Colonic mucosa (tissue), 4 donors: ENCODE results near the gene SETBP1. TPM values are rescaled to one million over a fixed set of nuclear protein-coding genes. Genes with fewer than 3 reads are reported as not detected.

Experiments
- DNase-seq: peaks from one replicate; pipeline ENCODE4 v3.0.0-alpha.2; 2020
- H3K27ac ChIP-seq: fragments of 200-600 bp; one replicate; pipeline ENCODE4 v1.8.0; 2021
- H3K27me3 ChIP-seq: fragments of 200-600 bp; one replicate; pipeline ENCODE4 v1.8.0; 2021
- H3K36me3 ChIP-seq: fragments of 200-600 bp; one replicate; pipeline ENCODE4 v1.8.0; 2021
- H3K4me1 ChIP-seq: fragments of 200-600 bp; one replicate; pipeline ENCODE4 v1.8.0; 2021; ENCODE audit warnings: mild to moderate bottlenecking
- H3K4me3 ChIP-seq: fragments of 200-600 bp; one replicate; pipeline ENCODE4 v1.8.0; 2021
- H3K9ac ChIP-seq, 2 donors: one replicate each; pipeline ENCODE4 v1.7.0; 2013; ENCODE audit warnings: control low read depth in 2 of 2, low read depth in 2 of 2, low read length in 2 of 2
- H3K9me3 ChIP-seq: fragments of 200-600 bp; one replicate; pipeline ENCODE4 v1.8.0; 2021
- intact Hi-C: fragments of 100-400 bp; cut with DNase I; formaldehyde crosslinking; loops from one replicate; pipeline ENCODE4 v1.14.1; 2022
- total RNA-seq, 2 donors: library from RNA; stranded (reverse); fragmentation: NEBNext Ultra II Directional in 1 of 2; extraction: Animal tissue kit (Norgen Biotek cat#: 25700) in 1 of 2; gene quantifications; one replicate each; pipeline ENCODE4 v1.2.1, GENCODE V29; 2021
- TF ChIP-seq, protein P1 (sequence below): fragments of 200-600 bp; IDR thresholded peaks from one replicate; pipeline ENCODE4 v1.8.0; 2022; ENCODE audit warnings: antibody characterized with exemption, mild to moderate bottlenecking
- donor health status: healthy.
- donor health status: DM: no; HTN: no; CAD: no.
- donor health status: DM: no; HTN: no; CAD: no.

The SETBP1 gene
- total RNA-seq, 2 donors from 2014 or later, result 9.6 to 11.8 TPM

DNA sequence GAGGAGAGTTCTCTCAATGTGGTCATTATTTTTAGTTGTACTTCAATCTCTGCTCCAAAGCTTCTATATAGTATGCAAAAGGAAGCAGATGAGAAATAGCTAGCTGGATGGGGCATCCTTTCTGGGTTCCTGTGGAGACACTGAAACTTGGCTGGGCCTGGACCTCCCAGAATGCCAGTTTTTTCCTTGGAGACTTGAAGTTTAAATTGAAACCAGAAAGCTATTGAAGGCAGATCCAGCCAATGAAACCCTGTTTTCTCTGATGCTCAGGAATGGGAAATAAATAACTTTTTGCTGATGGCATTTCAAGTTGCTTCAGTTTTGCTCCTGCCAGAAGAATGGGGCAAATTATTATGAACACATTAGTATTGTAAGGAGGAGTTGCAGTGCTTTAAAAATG is 2.9 kb downstream of the SETBP1 start:
- Histone ChIP-seq H3K9me3 (no peaks in the 10 kb centered on the region), H3K9ac (no peak overlapping the region), H3K27me3 (no peaks in the 10 kb centered on the region), H3K4me1 (no peaks in the 10 kb centered on the region), H3K27ac (peak overlapping the region; percentile 67), H3K36me3 (no peaks in the 10 kb centered on the region), H3K4me3 (no peak overlapping the region)
- intact Hi-C loops, result loop anchor here (10.0 kb wide), 2 partner anchors 141 to 701 kb away; no protein-coding TSS in a partner anchor
- TF ChIP-seq, protein P1, sequence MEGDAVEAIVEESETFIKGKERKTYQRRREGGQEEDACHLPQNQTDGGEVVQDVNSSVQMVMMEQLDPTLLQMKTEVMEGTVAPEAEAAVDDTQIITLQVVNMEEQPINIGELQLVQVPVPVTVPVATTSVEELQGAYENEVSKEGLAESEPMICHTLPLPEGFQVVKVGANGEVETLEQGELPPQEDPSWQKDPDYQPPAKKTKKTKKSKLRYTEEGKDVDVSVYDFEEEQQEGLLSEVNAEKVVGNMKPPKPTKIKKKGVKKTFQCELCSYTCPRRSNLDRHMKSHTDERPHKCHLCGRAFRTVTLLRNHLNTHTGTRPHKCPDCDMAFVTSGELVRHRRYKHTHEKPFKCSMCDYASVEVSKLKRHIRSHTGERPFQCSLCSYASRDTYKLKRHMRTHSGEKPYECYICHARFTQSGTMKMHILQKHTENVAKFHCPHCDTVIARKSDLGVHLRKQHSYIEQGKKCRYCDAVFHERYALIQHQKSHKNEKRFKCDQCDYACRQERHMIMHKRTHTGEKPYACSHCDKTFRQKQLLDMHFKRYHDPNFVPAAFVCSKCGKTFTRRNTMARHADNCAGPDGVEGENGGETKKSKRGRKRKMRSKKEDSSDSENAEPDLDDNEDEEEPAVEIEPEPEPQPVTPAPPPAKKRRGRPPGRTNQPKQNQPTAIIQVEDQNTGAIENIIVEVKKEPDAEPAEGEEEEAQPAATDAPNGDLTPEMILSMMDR, result no peak
- DNase-seq, result no peak

DNA sequence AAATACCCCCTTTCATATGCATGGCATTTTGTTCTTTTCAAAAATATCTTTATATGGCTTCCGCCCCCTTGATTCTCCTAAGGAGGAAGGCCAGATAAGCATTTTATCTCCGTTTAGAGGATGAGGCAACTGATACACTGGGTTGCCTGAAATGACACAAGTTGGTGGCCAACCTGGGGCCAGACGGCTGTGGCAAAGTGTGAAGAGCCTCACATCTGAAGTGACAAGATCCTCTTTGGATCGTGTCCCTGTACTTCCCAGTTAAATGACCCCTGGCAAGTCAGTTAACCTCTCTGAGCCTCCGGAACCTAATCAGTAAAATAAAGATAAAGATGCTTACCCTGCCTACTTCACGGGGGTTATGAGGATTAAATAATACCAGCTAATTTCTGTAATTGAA is 4.6 kb downstream of the SETBP1 start:
- Histone ChIP-seq H3K27ac (no peak overlapping the region), H3K27me3 (no peaks in the 10 kb centered on the region), H3K4me3 (no peak overlapping the region), H3K4me1 (no peaks in the 10 kb centered on the region), H3K9ac (no peak overlapping the region), H3K9me3 (no peaks in the 10 kb centered on the region), H3K36me3 (no peaks in the 10 kb centered on the region)
- no peak for DNase-seq
- intact Hi-C loops, result loop anchor here (10.0 kb wide), 2 partner anchors 140 to 700 kb away; no protein-coding TSS in a partner anchor
- TF ChIP-seq, protein P1, result no peak

DNA sequence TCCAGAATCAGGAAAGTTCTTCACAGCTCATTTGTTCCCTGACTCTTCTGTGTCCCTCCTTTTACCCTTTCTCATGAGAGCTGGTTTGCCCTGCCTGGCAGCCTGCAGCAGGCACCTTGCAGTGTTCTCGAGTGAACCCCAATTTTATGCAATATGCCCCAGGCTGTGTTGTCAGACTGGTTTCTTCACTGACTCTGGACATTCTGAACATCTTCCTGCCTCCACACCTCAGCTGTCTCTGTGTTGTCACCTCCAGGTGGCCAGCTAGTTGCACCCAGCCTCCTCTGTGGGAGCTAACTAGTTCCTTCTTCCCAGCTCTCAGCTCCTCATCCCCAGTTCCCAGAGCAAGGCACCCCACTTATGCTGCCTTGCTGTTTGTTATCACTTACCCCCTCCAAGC is 5.5 kb downstream of the SETBP1 start:
- no peaks in the 10 kb centered on the region for H3K27me3 ChIP-seq
- DNase-seq, result no peak
- no peaks in the 10 kb centered on the region for H3K36me3 ChIP-seq
- H3K4me3 ChIP-seq, result no peak overlapping the region
- H3K9me3 ChIP-seq, result no peaks in the 10 kb centered on the region
- TF ChIP-seq, protein P1, result no peak
- no peak overlapping the region for H3K27ac ChIP-seq
- intact Hi-C loops, result loop anchor here (10.0 kb wide), 2 partner anchors 139 to 699 kb away; no protein-coding TSS in a partner anchor
- no peak overlapping the region for H3K9ac ChIP-seq
- no peaks in the 10 kb centered on the region for H3K4me1 ChIP-seq

DNA sequence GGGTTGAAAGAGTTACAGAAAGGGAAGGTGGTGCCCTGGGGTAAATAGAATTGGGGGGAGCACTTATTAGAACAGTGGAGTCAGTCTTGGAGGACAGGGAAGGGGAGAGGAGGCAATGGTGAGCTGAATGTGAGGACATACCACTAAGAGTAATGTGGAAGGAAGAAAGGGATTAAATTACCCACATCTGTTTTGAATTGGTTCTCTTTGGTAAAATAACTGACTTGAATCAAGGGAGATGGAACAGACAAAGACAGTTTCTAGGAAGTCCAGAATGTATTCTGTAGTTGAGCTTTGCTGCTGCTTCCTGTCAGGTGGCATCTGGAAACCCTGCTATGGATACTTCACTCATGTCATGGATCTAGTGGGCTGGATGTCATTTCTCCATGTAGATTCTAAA is 6.7 kb downstream of the SETBP1 start:
- no peaks in the 10 kb centered on the region for H3K27me3 ChIP-seq
- no peak overlapping the region for H3K27ac ChIP-seq
- H3K4me1 ChIP-seq, result no peaks in the 10 kb centered on the region
- no peak overlapping the region for H3K9ac ChIP-seq
- TF ChIP-seq, protein P1, result no peak
- no peaks in the 10 kb centered on the region for H3K9me3 ChIP-seq
- intact Hi-C loops, result loop anchor here (10.0 kb wide), 2 partner anchors 137 to 697 kb away; no protein-coding TSS in a partner anchor
- H3K4me3 ChIP-seq, result no peak overlapping the region
- no peaks in the 10 kb centered on the region for H3K36me3 ChIP-seq
- no peak for DNase-seq

DNA sequence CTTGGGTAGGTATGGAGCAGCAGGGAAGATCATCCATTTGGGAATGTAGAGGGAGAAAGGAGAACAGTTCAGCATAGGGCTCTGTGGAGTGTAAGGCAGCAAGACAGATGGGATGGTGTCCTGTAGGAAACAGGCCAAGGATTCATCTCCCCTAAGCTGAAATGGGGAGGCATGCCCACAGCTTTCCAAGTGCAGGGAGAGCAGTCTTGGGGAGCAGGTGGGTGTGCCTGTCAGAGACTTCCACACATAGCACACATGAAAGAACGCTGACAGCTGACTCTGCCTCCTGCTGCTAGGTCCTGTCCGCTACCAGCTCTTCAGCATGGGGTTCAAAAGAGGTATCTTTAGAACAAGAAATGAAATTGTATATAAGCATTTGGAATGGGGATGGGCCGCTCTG is 9.0 kb downstream of the SETBP1 start:
- Histone ChIP-seq H3K27ac (no peak overlapping the region), H3K4me1 (no peaks in the 10 kb centered on the region), H3K4me3 (no peak overlapping the region), H3K36me3 (no peaks in the 10 kb centered on the region), H3K9me3 (no peaks in the 10 kb centered on the region), H3K27me3 (no peaks in the 10 kb centered on the region), H3K9ac (no peak overlapping the region)
- no peak for DNase-seq
- TF ChIP-seq, protein P1, result no peak
- intact Hi-C loops, result loop anchor here (5.0 to 10.0 kb wide), 3 partner anchors 135 to 695 kb away; no protein-coding TSS in a partner anchor
